IMR-90 (cell line): ENCODE measurements around the gene PIEZO1. TPM values are rescaled to one million over a fixed set of nuclear protein-coding genes. Genes with fewer than 3 reads are reported as not detected.

Experiments
- ATAC-seq: fragments of 200-7000 bp; cut with Tn5 transposase; 2 replicates; pipeline ENCODE4 v1.9.1; 2020; ENCODE audit warnings: low read depth, mild to moderate bottlenecking, moderate library complexity
- BruUV-seq: library from RNA; stranded (reverse); fragments of 400-500 nt; replicated peaks from 2 replicates; lab custom pipeline; 2021; lab: Mats Ljungman, UMichigan
- CTCF ChIA-PET: fragments of 300-600 bp; formaldehyde crosslinking; extraction: SDS; loops from one replicate; lab custom pipeline; 2021; ENCODE audit warnings: antibody characterized with exemption; lab: Yijun Ruan, JAX
- POLR2A ChIA-PET: fragments of 300-600 bp; sonication (Branson Sonifier 250); formaldehyde crosslinking; loops from one replicate; lab custom pipeline; 2022; ENCODE audit warnings: antibody characterized with exemption; ENCODE audit not compliant: unreplicated experiment; lab: Charles Lee
- DNase-seq: peaks from one replicate; pipeline ENCODE4 v3.0.0; 2013
- H2AFZ ChIP-seq: replicated peaks from 2 replicates; pipeline ENCODE3; 2013; ENCODE audit warnings: low read length, mild to moderate bottlenecking; ENCODE audit not compliant: poor library complexity
- H2AK5ac ChIP-seq: 2 replicates; pipeline ENCODE4 v1.6.1; 2013; ENCODE audit warnings: low read depth, low read length, inconsistent platforms
- H2AK9ac ChIP-seq: replicated peaks from 2 replicates; pipeline ENCODE3; 2013; ENCODE audit warnings: mild to moderate bottlenecking, low read depth, low read length, moderate library complexity; ENCODE audit not compliant: poor library complexity
- H2BK120ac ChIP-seq: 2 replicates; pipeline ENCODE4 v1.6.1; 2013; ENCODE audit warnings: low read depth, low read length, inconsistent platforms
- H2BK15ac ChIP-seq: 3 replicates; pipeline ENCODE4 v1.6.1; 2013; ENCODE audit warnings: low read depth, low read length, inconsistent platforms
- H2BK20ac ChIP-seq: 2 replicates; pipeline ENCODE4 v1.6.1; 2013; ENCODE audit warnings: low read depth, mild to moderate bottlenecking, inconsistent platforms, low read length, moderate library complexity
- H2BK5ac ChIP-seq: 2 replicates; pipeline ENCODE4 v1.6.1; 2013; ENCODE audit warnings: mild to moderate bottlenecking, low read depth, low read length, inconsistent platforms; ENCODE audit not compliant: poor library complexity, severe bottlenecking
- H3K14ac ChIP-seq: replicated peaks from 2 replicates; pipeline ENCODE4 v1.6.1; 2013; ENCODE audit warnings: low read depth, low read length, inconsistent platforms
- H3K18ac ChIP-seq: 2 replicates; pipeline ENCODE4 v1.6.1; 2013; ENCODE audit warnings: low read depth, low read length, control low read depth
- H3K23ac ChIP-seq: 2 replicates; pipeline ENCODE4 v1.6.1; 2013; ENCODE audit warnings: low read depth, low read length, inconsistent platforms
- H3K27ac ChIP-seq: 2 replicates; pipeline ENCODE4 v1.5.1; 2013; ENCODE audit warnings: mild to moderate bottlenecking, control low read depth, low read length; ENCODE audit not compliant: insufficient read depth
- H3K27me3 ChIP-seq: 2 replicates; pipeline ENCODE4 v1.6.1; 2013; ENCODE audit warnings: low read length; ENCODE audit not compliant: control insufficient read depth, insufficient read depth
- H3K36me3 ChIP-seq: 2 replicates; pipeline ENCODE4 v1.6.1; 2013; ENCODE audit warnings: low read length, mixed read lengths; ENCODE audit not compliant: control insufficient read depth, insufficient read depth
- H3K4ac ChIP-seq: 2 replicates; pipeline ENCODE4 v1.6.1; 2013; ENCODE audit warnings: low read depth, low read length, inconsistent platforms
- H3K4me1 ChIP-seq: 2 replicates; pipeline ENCODE4 v1.6.1; 2013; ENCODE audit warnings: low read length, mixed read lengths; ENCODE audit not compliant: control insufficient read depth, insufficient read depth
- H3K4me2 ChIP-seq: 2 replicates; pipeline ENCODE4 v1.6.1; 2013; ENCODE audit warnings: low read depth, mild to moderate bottlenecking, control low read depth, low read length, moderate library complexity
- H3K4me3 ChIP-seq: 2 replicates; pipeline ENCODE4 v1.5.1; 2013; ENCODE audit warnings: low read depth, mild to moderate bottlenecking, control low read depth, low read length, moderate library complexity; ENCODE audit not compliant: insufficient read depth
- H3K56ac ChIP-seq: 2 replicates; pipeline ENCODE4 v1.6.1; 2013; ENCODE audit warnings: low read length, inconsistent platforms; ENCODE audit not compliant: insufficient read depth; ENCODE audit errors: extremely low read depth
- H3K79me1 ChIP-seq, 2 experiments: 2 replicates each; pipeline ENCODE4 v1.6.1; 2013; ENCODE audit warnings: low read length in 2 of 2, inconsistent platforms in 1 of 2, low read depth in 1 of 2
- H3K9ac ChIP-seq: 2 replicates; pipeline ENCODE4 v1.6.1; 2013; ENCODE audit warnings: low read depth, low read length, control low read depth
- H3K9me1 ChIP-seq: 2 replicates; pipeline ENCODE4 v1.6.1; 2013; ENCODE audit warnings: low read length, inconsistent platforms; ENCODE audit not compliant: insufficient read depth
- H3K9me3 ChIP-seq: 2 replicates; pipeline ENCODE4 v1.6.1; 2013; ENCODE audit warnings: low read length; ENCODE audit not compliant: control insufficient read depth, insufficient read depth
- H4K20me1 ChIP-seq: 2 replicates; pipeline ENCODE4 v1.6.1; 2013; ENCODE audit warnings: low read length, inconsistent platforms; ENCODE audit not compliant: insufficient read depth
- H4K5ac ChIP-seq: 2 replicates; pipeline ENCODE4 v1.6.1; 2013; ENCODE audit warnings: mild to moderate bottlenecking, low read depth, low read length, control low read depth
- H4K8ac ChIP-seq, 2 experiments: 2 replicates each; pipeline ENCODE4 v1.6.1; 2013; ENCODE audit warnings: low read depth in 2 of 2, low read length in 2 of 2, control low read depth in 1 of 2, inconsistent platforms in 1 of 2
- H4K91ac ChIP-seq: 2 replicates; pipeline ENCODE4 v1.6.1; 2013; ENCODE audit warnings: low read depth, low read length, inconsistent platforms; ENCODE audit not compliant: insufficient read depth
- BHLHE40 ChIP-seq: fragments of 150-350 bp; IDR thresholded peaks from 2 replicates; pipeline ENCODE4 v1.6.1; 2016; ENCODE audit warnings: mild to moderate bottlenecking, low read depth, low read length
- CEBPB ChIP-seq: IDR thresholded peaks from 2 replicates; pipeline ENCODE4 v1.6.1; 2012; ENCODE audit warnings: low read depth, low read length, improper control_type of control experiment
- CHD1 ChIP-seq: IDR thresholded peaks from 2 replicates; pipeline ENCODE4 v1.6.1; 2012; ENCODE audit warnings: low read depth, low read length, improper control_type of control experiment
- CTCF ChIP-seq: conservative IDR thresholded peaks from 2 replicates; pipeline ENCODE4 v1.5.1; 2012; ENCODE audit warnings: mild to moderate bottlenecking, low read depth, low read length, improper control_type of control experiment
- MAZ ChIP-seq: IDR thresholded peaks from 2 replicates; pipeline ENCODE4 v1.6.1; 2012; ENCODE audit warnings: low read depth, mild to moderate bottlenecking, low read length, improper control_type of control experiment, moderate library complexity, borderline replicate concordance
- MXI1 ChIP-seq: IDR thresholded peaks from 2 replicates; pipeline ENCODE4 v1.6.1; 2012; ENCODE audit warnings: low read depth, mild to moderate bottlenecking, low read length, moderate library complexity, borderline replicate concordance
- NFE2L2 ChIP-seq: fragments of 150-350 bp; IDR thresholded peaks from 2 replicates; pipeline ENCODE4 v1.6.1; 2016; ENCODE audit warnings: low read depth, mild to moderate bottlenecking, low read length
- RCOR1 ChIP-seq: IDR thresholded peaks from 2 replicates; pipeline ENCODE4 v1.6.1; 2012; ENCODE audit warnings: mild to moderate bottlenecking, low read length, improper control_type of control experiment; ENCODE audit not compliant: insufficient replicate concordance
- RFX5 ChIP-seq: IDR thresholded peaks from 2 replicates; pipeline ENCODE4 v1.8.0; 2012; ENCODE audit warnings: low read depth, mild to moderate bottlenecking, low read length, moderate library complexity
- SMC3 ChIP-seq: fragments of 150-350 bp; IDR thresholded peaks from 2 replicates; pipeline ENCODE4 v1.6.1; 2016; ENCODE audit warnings: low read depth, mild to moderate bottlenecking, antibody characterized with exemption, low read length, moderate library complexity
- WGBS, 2 experiments: methylation state at CpG; one replicate each; pipeline versions ENCODE4 v1.1.5 to v1.1.7; 2013; ENCODE audit warnings: missing lambda C conversion rate in 2 of 2; ENCODE audit not compliant: insufficient read length in 1 of 2; ENCODE audit errors: extremely low coverage in 2 of 2; 5-methylcytosine and 5-hydroxymethylcytosine counted together
- dilution Hi-C: fragments of 300-500 bp; cut with HindIII; formaldehyde crosslinking; loops from one replicate; pipeline ENCODE4 v1.14.3; 2018; ENCODE audit warnings: low sequenced_read_pairs; ENCODE audit not compliant: unreplicated experiment
- in situ Hi-C: fragments of 300-500 bp; cut with MboI; formaldehyde crosslinking; loops from 3 replicates; pipeline ENCODE4 v1.14.3; 2019; ENCODE audit warnings: low sequenced_read_pairs, inconsistent platforms, mixed read lengths
- intact Hi-C: fragments of 100-400 bp; cut with micrococcal nuclease; formaldehyde crosslinking; loops from 2 replicates; pipeline ENCODE4 v1.10.0; 2022
- polyA plus RNA-seq, 3 experiments: library from polyadenylated mRNA; depleted of rRNA; stranded (reverse); fragments of >200 nt; gene quantifications; 2 replicates each; pipeline ENCODE4 v1.2.3, GENCODE V29; 2012; ENCODE audit warnings: low replicate concordance in 1 of 3
- total RNA-seq: library from RNA; depleted of rRNA; stranded (reverse); fragments of >200 nt; gene quantifications from 2 replicates; pipeline ENCODE4 v1.2.3, GENCODE V29; 2012
- TF ChIP-seq, protein P1 (sequence below): fragments of 150-350 bp; IDR thresholded peaks from 2 replicates; pipeline ENCODE4 v1.6.1; 2017; ENCODE audit warnings: mild to moderate bottlenecking, antibody characterized with exemption, low read length, low read depth
- TF ChIP-seq, protein P2 (sequence below): fragments of 150-350 bp; IDR thresholded peaks from 2 replicates; pipeline ENCODE4 v1.6.1; 2016; ENCODE audit warnings: low read depth, mild to moderate bottlenecking, low read length, moderate library complexity, borderline replicate concordance

The PIEZO1 gene
- total and polyA plus RNA-seq, 2 of the 4 experiments (the other 2 are of a cell fraction), result 36.2 to 372 TPM

DNA sequence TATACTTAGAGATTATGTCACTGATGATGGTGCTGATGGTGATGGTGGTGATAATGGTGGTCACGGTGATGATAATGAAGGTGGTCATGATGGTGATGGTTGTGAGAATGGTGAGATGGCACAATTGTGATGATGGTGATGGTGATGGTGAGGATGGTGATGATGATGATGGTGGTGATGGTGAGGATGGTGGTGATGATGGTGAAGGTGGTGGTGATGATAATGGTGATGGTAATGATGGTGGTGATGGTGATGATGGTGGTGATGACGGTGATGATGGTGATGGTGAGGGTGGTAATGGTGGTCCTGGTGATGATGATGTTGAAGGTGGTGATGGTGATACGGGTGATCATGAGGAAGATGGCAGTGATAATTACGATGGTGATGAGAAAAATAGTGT, 13.1 kb upstream of the PIEZO1 start:
- Histone ChIP-seq H4K20me1 (no peaks in the 10 kb centered on the region), H3K23ac (no peak overlapping the region), H2BK5ac (no peak overlapping the region), H3K9me1 (peaks cover 3% of the 10 kb centered on the region; the same call in 1 of the 2 replicates), H3K9ac (no peak overlapping the region), H3K4me2 (no peak overlapping the region), H2BK20ac (no peak overlapping the region), H3K56ac (no peak overlapping the region), H4K8ac (no peak overlapping the region), H2BK120ac (no peak overlapping the region), H2AFZ (no peak overlapping the region), H2AK5ac (no peak overlapping the region; the same call in 1 of the 2 replicates), H3K18ac (no peak overlapping the region), H3K4me1 (no peaks in the 10 kb centered on the region), H3K27ac (no peak overlapping the region), H4K5ac (no peak overlapping the region), H2AK9ac (no peak overlapping the region), H3K4me3 (no peak overlapping the region), H3K4ac (no peak overlapping the region), H2BK15ac (no peak overlapping the region), H3K79me1 (peaks cover 0 to 11% of the 10 kb centered on the region in 2 experiments; a peak in 2 of 4 replicates), H4K91ac (no peak overlapping the region), H3K27me3 (no peaks in the 10 kb centered on the region; the same call in 1 of the 2 replicates), H3K9me3 (no peaks in the 10 kb centered on the region), H3K14ac (no peak overlapping the region), H3K36me3 (no peaks in the 10 kb centered on the region)
- WGBS, 2 experiments, result 91% methylated on average over 4 of the region's 4 CpGs; no CpG with 5 or more reads in 1 of the 2 experiments
- TF ChIP-seq, protein P1, sequence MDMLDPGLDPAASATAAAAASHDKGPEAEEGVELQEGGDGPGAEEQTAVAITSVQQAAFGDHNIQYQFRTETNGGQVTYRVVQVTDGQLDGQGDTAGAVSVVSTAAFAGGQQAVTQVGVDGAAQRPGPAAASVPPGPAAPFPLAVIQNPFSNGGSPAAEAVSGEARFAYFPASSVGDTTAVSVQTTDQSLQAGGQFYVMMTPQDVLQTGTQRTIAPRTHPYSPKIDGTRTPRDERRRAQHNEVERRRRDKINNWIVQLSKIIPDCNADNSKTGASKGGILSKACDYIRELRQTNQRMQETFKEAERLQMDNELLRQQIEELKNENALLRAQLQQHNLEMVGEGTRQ, result no peak
- TF ChIP-seq CHD1, result no peak
- TF ChIP-seq CTCF, result no peak
- TF ChIP-seq NFE2L2, result no peak
- TF ChIP-seq RFX5, result no peak
- TF ChIP-seq MAZ, result no peak
- TF ChIP-seq MXI1, result no peak
- TF ChIP-seq RCOR1, result no peak
- no peak for TF ChIP-seq CEBPB
- no peak for TF ChIP-seq BHLHE40
- TF ChIP-seq, protein P2, sequence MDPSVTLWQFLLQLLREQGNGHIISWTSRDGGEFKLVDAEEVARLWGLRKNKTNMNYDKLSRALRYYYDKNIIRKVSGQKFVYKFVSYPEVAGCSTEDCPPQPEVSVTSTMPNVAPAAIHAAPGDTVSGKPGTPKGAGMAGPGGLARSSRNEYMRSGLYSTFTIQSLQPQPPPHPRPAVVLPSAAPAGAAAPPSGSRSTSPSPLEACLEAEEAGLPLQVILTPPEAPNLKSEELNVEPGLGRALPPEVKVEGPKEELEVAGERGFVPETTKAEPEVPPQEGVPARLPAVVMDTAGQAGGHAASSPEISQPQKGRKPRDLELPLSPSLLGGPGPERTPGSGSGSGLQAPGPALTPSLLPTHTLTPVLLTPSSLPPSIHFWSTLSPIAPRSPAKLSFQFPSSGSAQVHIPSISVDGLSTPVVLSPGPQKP, result no peak
- no peak for TF ChIP-seq SMC3
- in situ Hi-C loops, result no loop called here
- intact Hi-C loops, result no loop called here
- ATAC-seq (no peak), DNase-seq (no peak)
- CTCF ChIA-PET, result no interaction called here
- BruUV-seq, result no TSS peak
- dilution Hi-C loops, result no loop called here
- POLR2A ChIA-PET, result no interaction called here
